Measurements from ENCODE around the gene CALN1.

Gene CALN1

DNA sequence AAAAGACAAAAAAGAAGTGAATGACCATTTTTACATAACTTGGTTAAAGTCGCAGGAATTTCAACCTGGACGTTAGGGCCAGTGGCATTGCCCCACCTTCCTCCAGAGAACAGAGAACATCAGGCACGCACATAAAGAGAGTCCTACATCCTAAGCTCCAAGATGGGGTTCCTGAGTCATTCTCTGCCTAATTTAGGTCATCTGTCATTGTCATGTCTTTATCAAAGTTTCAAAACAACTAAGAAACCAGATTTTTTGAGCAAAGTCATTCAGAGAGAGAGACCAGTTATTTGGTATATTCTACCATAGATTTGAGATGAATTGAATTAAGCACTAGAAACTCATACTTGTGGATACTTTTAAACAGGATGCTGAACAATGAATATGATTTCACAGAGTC, 241.7 kb downstream of the CALN1 start:
- no peak for DNase-seq

DNA sequence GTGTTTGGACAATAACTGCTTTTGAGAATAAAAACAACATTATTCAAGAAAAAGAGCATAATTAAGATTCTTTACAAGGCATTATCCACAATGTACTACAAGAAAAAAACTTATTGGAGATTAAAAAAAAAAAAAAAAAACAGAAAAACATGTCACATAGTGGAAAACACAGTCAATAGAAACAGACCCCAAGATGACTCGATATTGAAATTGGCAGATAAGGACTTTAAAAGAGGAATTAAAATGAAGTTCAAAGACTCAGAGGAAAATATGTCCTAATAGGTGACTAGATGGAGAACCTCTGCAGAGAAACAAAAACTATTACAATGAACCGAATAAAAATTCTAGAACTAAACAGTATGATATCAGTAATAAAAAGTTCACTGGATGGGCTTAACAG, 248.9 kb downstream of the CALN1 start:
- DNase-seq: no peak

DNA sequence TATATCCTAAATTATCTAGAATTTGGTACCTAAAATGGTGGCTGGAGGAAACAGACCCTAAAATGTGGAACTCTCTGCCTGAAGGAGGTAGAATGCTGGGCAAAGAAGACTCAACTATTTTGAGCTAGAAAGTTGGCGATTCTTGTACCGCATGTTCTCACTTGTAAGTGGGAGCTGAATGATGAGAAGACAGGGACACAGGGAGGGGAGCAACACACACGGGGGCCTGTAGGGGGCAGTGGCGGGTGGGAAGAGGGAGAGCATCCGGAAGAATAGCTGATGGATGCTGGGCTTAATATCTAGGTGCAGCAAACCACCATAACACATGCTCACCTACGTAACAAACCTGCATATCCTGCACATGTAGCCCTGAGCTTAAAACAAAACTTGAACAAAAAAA, 250.6 kb downstream of the CALN1 start:
- no peak for DNase-seq

- DNase-seq: no peak
These were observed 252.2 kb downstream of the CALN1 start for GRCh38 chr7:72159911-72160310.

DNA sequence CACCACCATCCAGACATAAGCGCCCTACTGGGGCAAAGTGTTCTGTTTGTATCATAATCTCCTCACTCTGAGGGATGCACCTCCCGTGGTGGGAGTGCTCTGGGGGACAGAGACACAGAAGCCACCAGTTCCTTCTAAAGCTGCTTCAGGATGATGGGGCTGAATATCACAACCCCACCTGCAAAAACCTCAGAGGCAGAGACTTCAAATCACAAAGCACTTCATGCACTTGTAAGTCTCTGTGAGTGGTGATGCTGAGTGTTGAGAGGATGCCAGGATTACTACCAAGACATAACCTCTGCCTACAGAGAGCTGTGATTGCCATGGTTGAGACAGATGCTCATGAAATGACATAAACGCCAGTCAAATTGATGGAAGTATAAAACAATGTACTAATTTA, 255.5 kb downstream of the CALN1 start:
- no peak for DNase-seq

GRCh38 chr7:72153132-72153512, 259.0 kb downstream of the CALN1 start:
- DNase-seq: no peak

- DNase-seq: no peak
These were observed 259.7 kb downstream of the CALN1 start for GRCh38 chr7:72152161-72153131.

GRCh38 chr7:72140566-72140965, 271.6 kb downstream of the CALN1 start:
- DNase-seq: no peak

DNA sequence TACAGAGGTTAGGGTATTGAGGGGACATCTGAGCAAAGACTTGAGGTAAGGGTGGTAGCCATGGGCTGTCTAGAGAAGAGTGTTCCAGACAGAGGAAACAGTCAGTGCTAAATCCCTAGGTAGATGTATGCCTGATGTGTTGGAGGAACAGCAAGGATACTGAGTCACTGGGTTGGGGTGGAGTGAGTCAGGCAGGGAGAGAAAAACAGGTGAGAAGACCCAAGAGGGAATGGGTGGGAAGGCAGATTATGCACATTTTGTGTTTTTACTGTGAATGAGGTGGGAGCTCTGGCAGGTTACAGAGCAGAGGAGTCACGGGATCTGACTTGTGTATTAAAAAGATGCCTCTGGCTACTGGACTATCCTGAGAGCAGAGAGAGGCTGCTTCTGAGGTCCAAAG, 285.0 kb downstream of the CALN1 start:
- DNase-seq: no peak

DNA sequence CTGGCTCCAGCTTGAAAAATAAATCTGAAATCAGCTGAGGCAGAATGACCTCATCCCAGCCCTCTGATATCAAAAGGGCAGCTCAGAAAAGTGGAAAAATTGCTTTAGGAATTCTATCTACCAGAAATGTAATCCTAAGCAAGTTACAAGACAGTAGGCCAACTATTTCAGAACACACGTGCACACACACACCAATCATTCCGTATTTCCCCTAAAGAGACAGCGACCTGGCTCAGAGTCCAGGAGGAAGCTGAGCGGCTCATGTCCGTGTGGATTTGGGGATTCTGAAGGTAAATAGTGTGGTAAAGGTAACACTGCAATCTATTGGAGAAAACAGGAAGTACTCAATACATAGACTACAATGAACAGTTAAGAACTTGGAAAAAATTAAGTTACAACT, 288.2 kb downstream of the CALN1 start:
- DNase-seq: no peak

DNA sequence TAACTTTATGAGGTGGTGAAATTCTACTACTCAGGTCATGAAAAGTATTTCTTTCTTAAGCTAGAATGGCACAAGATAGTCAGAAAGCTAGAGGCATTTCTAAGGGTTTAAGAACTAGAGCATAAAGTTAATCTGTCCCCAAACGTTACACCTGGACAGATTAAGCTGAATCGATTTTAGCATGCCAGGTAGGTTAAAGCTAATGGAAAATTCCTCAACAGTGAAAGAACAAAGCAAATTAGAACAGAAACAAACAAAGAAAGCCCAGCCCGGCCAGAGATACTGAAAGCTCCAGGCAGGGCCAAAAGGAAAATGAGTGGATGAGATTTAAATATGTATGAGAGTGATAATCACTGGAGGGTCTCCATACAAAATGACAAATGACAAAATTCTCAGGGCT, 293.8 kb downstream of the CALN1 start:
- no peak for DNase-seq

GRCh38 chr7:72114129-72114528, 298.0 kb downstream of the CALN1 start:
- no peak for DNase-seq

GRCh38 chr7:72112992-72113391, 299.1 kb downstream of the CALN1 start:
- DNase-seq: no peak

- no peak for DNase-seq
These were observed 299.6 kb downstream of the CALN1 start for GRCh38 chr7:72112530-72112929.

- DNase-seq: no peak
These were observed 301.1 kb downstream of the CALN1 start for GRCh38 chr7:72111086-72111485.

DNA sequence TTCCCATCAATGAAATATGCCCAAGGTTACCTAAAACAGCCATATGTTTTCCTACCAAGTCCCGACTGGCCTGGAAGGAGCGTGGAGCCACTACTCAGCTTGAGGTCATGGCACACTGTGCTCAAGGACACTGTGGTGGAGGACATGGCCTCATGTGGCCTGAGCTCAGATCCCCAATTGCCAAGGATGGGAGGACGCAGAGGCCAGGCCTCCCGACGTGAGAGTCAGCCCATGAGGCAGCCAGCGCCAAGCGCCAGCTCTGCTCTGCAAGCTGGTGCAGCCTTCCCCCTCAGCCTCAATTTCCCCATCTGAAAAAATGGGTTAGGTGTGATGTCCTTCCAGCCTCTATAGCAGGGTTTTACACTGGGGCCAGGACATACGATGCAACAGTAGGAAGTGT, 302.6 kb downstream of the CALN1 start:
- no peak for DNase-seq

- no peak for DNase-seq
These were observed 305.7 kb downstream of the CALN1 start for GRCh38 chr7:72106405-72106804.

DNA sequence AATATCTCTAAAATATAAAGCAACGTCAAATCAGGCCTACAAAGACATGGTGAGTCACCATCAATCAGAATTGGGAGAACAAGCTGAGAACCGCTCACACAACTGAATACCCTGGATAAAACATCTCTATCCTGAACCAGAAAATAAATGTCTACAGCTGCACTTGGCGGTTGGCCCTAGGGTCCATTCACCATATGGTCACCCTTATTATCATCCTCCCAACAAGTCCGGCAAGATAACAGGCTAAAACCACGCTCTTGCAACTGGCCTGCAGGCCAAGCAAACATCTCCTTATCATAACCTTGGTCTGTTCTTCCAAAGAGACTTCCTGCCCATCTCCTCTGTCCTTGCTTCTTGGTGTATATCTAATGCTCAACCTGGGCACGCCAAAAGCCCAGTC, 310.7 kb downstream of the CALN1 start:
- no peak for DNase-seq

DNA sequence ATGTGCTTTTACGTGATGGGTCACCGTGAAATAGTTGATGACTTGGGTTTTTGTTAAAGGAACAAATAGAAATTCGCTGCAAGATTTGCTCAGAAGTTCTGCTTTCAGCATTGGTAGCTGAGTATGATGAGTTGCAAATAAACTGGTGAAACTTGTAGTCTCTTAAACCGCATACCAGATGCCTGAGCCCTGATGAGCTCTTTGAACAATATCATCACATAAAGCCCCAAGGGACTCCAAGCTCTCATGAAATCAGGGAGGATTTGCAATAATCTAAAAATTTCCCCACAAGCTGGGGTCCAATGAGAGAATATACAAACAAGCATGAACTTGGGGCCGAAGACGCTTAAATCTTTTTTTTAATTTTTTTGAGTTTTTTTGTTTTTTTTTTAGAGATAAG, 312.4 kb downstream of the CALN1 start:
- DNase-seq: no peak

GRCh38 chr7:72098807-72099580, 313.1 kb downstream of the CALN1 start:
- DNase-seq: no peak

DNA sequence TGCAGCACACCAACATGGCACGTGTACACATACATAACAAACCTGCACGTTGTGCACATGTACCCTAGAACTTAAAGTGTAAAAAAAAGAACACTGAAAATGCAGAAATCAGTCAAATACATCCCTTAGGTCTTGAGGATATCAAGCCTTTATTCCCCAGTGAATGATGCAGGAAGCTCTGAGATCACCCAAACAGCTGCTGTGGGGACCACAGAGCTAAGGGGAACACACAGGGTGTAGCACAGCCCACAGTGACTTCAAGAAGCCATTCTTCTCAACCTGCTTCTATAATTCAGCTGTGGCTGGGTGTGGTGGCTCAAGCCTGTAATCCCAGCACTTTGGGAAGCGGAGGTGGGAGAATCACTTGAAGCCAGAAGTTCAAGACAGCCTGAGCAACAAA, 314.9 kb downstream of the CALN1 start:
- DNase-seq: no peak

DNA sequence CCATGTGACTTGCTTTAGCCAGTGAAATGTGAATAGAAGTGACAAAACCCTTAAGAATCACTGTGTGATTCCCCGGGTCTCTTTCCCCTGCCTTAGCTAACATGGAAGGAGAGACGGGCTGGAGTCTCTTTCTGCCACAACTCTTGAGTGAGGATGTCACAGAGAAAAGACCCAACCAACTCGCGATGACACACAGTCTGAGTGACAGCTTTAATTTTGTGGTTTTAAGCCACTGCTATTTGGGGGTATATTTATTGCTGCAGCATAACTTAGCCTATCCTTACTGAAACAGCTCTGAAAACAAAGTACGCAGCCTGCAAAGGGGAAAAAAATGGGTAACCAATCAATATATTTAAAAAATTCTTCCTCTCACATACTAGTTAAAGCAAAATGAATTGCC, 319.4 kb downstream of the CALN1 start:
- no peak for DNase-seq

DNA sequence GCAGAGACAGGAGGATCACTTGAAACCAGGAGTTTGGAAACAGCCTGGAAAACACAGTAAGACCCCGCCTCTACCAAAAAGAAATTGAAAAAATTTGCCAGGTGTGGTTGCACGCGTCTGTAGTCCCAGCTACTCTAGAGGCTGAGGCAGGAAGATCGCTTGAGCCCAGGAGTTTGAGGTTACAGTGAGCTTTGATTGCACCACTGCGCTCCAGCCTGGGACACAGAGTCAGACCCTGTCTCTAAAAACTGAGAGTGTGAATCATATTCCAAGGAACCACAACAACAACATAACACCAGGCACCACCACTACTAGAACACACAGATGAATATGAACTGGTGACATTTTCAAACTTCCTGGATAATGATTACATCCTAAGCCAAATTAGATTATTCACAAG, 324.2 kb downstream of the CALN1 start:
- DNase-seq: no peak

DNA sequence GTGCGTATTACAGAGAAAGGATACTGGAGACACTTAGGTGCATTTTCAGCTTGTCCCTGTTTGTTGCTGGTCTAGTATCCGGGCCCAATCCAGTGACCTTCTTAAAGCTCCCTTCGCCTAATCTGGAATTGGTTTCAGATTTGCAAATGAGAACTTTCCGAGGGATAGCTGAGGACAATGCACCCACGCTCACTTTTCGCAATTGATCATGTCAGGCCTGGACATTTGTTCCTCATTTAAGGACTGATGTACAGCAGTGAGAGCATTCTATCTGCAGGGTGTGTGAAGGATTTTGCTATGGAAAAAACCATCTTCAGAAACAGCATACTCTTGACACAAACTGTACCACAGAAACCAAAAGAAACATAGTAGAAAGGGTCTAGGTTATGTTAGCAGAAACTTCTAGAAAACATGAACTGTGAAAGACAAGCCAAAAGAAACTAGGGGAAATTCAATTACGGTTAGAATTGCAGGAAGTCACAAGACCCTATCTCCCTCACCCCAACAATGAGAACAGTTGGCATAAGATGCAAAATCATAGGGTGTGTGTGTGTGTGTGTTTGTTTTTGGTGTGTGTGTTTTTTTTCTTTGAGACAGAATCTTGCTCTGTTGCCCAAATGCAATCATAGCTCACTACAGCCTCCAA, 331.1 kb downstream of the CALN1 start:
- DNase-seq: no peak

Measured in NCI-H187 (cell line).